Measurements from ENCODE around the gene HIBADH. TPM values are rescaled to one million over a fixed set of nuclear protein-coding genes. Genes with fewer than 3 reads are reported as not detected.

Gene HIBADH
- total RNA-seq, 2 experiments from 2014 or later, result 19.2 to 24.0 TPM

DNA sequence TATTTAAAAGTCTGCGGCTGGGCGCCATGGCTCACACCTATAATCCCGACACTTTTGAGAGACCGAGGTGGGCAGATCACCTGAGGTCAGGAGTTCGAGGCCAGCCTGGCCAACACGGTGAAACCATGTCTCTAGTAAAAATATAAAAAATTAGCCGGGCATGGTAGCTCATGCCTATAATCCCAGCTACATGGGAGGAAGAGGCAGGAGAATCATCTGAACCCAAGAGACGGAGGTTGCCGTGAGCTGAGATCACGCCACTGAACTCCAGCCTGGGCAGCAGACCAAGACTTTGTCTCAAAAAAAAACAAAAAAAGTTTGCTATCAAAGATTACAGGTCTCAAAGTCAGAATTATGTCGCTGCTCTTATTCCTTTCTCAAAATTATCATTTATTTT is 55.5 kb downstream of the HIBADH start:
- no TSS peak for BruUV-seq (replicated peaks)
- intact Hi-C loops (cut with micrococcal nuclease; ENCODE audit: unreplicated experiment), result loop anchor here (5.0 kb wide), 1 partner anchor 410 kb away; no protein-coding TSS in a partner anchor
- H2AFZ ChIP-seq (ENCODE audit: low read length), result no peak overlapping the region
- no peak overlapping the region for H3K4me2 ChIP-seq (ENCODE audit: low read length)
- ChIA-PET POLR2A (interaction anchor here (1.3 kb wide), 1 partner anchor 20 kb away, joined by 3 read pairs; no protein-coding TSS in a partner anchor), CTCF (ENCODE audit: unreplicated experiment) (no interaction called here)
- H4K20me1 ChIP-seq (ENCODE audit: insufficient read depth, low read length), result no peaks in the 10 kb centered on the region
- no peaks in the 10 kb centered on the region for H3K9me3 ChIP-seq (ENCODE audit: low read length)
- TF ChIP-seq, protein P1, sequence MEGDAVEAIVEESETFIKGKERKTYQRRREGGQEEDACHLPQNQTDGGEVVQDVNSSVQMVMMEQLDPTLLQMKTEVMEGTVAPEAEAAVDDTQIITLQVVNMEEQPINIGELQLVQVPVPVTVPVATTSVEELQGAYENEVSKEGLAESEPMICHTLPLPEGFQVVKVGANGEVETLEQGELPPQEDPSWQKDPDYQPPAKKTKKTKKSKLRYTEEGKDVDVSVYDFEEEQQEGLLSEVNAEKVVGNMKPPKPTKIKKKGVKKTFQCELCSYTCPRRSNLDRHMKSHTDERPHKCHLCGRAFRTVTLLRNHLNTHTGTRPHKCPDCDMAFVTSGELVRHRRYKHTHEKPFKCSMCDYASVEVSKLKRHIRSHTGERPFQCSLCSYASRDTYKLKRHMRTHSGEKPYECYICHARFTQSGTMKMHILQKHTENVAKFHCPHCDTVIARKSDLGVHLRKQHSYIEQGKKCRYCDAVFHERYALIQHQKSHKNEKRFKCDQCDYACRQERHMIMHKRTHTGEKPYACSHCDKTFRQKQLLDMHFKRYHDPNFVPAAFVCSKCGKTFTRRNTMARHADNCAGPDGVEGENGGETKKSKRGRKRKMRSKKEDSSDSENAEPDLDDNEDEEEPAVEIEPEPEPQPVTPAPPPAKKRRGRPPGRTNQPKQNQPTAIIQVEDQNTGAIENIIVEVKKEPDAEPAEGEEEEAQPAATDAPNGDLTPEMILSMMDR (conservative IDR thresholded peaks at IDR 0.05; ENCODE audit: low read length), result no peak
- TF ChIP-seq EZH2phosphoT487 (IDR thresholded peaks at IDR 0.05; ENCODE audit: borderline replicate concordance, low read depth, low read length), result no peak
- H3K27ac ChIP-seq (ENCODE audit: low read depth, low read length, poor library complexity, severe bottlenecking), result no peak overlapping the region
- H3K36me3 ChIP-seq (ENCODE audit: insufficient read depth, low read length), result no peaks in the 10 kb centered on the region
- H3K4me3 ChIP-seq (ENCODE audit: low read depth, low read length, poor library complexity, severe bottlenecking), result no peak overlapping the region
- DNase-seq (ENCODE audit: low spot score), result no peak
- H3K79me2 ChIP-seq (ENCODE audit: insufficient read depth, low read depth, low read length), result no peaks in the 10 kb centered on the region
- H3K4me1 ChIP-seq (ENCODE audit: insufficient read depth, low read length, poor library complexity, severe bottlenecking), result no peaks in the 10 kb centered on the region
- no peaks in the 10 kb centered on the region for H3K9me2 ChIP-seq (ENCODE audit: insufficient read depth, low read length)

DNA sequence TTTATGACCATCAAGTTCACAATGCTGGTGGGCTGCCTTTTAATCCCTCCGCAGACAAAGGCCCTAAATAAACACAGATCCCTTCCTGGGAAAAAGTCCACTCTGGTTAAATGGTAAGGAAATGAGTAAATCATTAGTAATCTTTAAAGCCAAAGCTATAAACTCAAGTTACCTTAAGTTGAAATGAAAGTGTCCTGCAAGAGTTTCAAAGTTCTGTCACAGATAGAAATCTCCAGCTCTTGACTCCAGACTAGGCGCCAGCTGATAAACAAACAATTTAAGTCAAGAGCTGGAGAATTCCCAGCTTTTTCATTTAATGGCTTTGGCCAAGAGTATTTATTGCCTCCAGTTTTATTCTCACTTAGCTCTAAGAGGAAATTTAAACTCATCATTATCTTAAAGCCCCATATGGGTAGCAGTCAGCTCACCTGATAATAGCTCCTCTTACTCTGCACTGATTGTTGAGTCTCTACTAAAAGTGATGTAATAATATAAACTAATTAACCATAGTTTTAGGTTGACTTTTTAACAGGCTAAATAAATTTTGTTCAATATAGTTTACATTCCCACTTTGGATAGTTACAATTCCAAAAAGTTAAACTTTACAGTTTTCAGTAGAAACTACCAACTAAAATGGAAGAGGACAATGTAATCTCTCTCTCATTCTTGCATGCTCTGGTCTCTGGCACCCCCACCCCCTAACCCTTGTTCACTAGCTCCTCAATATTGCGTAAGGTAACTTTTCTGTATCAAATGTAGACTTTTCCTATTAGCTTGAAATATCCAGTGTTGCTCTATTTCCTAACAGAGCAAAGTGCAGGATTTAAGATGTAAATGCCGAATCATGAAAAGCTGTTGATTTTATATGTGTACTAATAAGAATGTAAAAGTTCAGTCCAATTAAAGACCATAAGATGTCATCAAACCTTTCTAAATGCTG is 56.1 kb downstream of the HIBADH start:
- TF ChIP-seq, protein P1 (conservative IDR thresholded peaks at IDR 0.05; ENCODE audit: low read length), result no peak
- TF ChIP-seq EZH2phosphoT487 (IDR thresholded peaks at IDR 0.05; ENCODE audit: borderline replicate concordance, low read depth, low read length), result no peak
- no TSS peak for BruUV-seq (replicated peaks)
- CTCF ChIA-PET (ENCODE audit: unreplicated experiment), result interaction anchor here (0.5 kb wide), 1 partner anchor 408 kb away, joined by 4 read pairs; no protein-coding TSS in a partner anchor
- H3K36me3 ChIP-seq (ENCODE audit: insufficient read depth, low read length), result no peaks in the 10 kb centered on the region
- POLR2A ChIA-PET, result interaction anchor here (0.6 to 1.3 kb wide), 3 partner anchors 19 to 411 kb away, joined by 3 to 6 read pairs (median 4); no protein-coding TSS in a partner anchor
- H3K9me2 ChIP-seq (ENCODE audit: insufficient read depth, low read length), result no peaks in the 10 kb centered on the region
- no peak overlapping the region for H3K4me2 ChIP-seq (ENCODE audit: low read length)
- H3K9me3 ChIP-seq (ENCODE audit: low read length), result no peaks in the 10 kb centered on the region
- intact Hi-C loops (cut with micrococcal nuclease; ENCODE audit: unreplicated experiment), result loop anchor here (5.0 kb wide), 1 partner anchor 409 kb away; no protein-coding TSS in a partner anchor
- H3K4me3 ChIP-seq (ENCODE audit: low read depth, low read length, poor library complexity, severe bottlenecking), result no peak overlapping the region
- H3K4me1 ChIP-seq (ENCODE audit: insufficient read depth, low read length, poor library complexity, severe bottlenecking), result no peaks in the 10 kb centered on the region
- H4K20me1 ChIP-seq (ENCODE audit: insufficient read depth, low read length), result no peaks in the 10 kb centered on the region
- H2AFZ ChIP-seq (ENCODE audit: low read length), result no peak overlapping the region
- no peak overlapping the region for H3K27ac ChIP-seq (ENCODE audit: low read depth, low read length, poor library complexity, severe bottlenecking)
- no peak for DNase-seq (ENCODE audit: low spot score)
- H3K79me2 ChIP-seq (ENCODE audit: insufficient read depth, low read depth, low read length), result no peaks in the 10 kb centered on the region
